Natural killer cell treated with Interleukin-12 subunit alpha and Interleukin-12 subunit beta and Interleukin-15 and Interleukin-18, amount 100 ng/mL, for 72 hours (primary cell): Measurements from ENCODE around the gene SPEF2. TPM values are rescaled to one million over a fixed set of nuclear protein-coding genes. Genes with fewer than 3 reads are reported as not detected.

Source experiments
- ATAC-seq, 2 donors: fragments of 150-1000 bp; cut with Tn5 transposase in 1 of 2; sonication (Bioruptor Pico), chemical (Tn5 transposase) in 1 of 2; 2 replicates each; pipeline ENCODE4 v1.10.0; 2021
- DNase-seq: peaks from one replicate; pipeline ENCODE4 v3.0.0; 2022; ENCODE audit warnings: low spot score
- H3K27ac Mint-ChIP-seq, 2 donors: 1 replicate in 1 of 2; 2 replicates in 1 of 2; pipeline ENCODE4 v1.8.0; 2022; ENCODE audit warnings: mixed read lengths in 2 of 2, mild to moderate bottlenecking in 1 of 2, moderate library complexity in 1 of 2
- H3K27me3 Mint-ChIP-seq, 2 donors: 1 replicate in 1 of 2; 2 replicates in 1 of 2; pipeline ENCODE4 v1.8.0; 2022; ENCODE audit warnings: mixed read lengths in 2 of 2
- H3K36me3 Mint-ChIP-seq: one replicate; pipeline ENCODE4 v1.8.0; 2022; ENCODE audit warnings: mixed read lengths
- H3K4me1 Mint-ChIP-seq, 2 donors: 1 replicate in 1 of 2; 2 replicates in 1 of 2; pipeline ENCODE4 v1.8.0; 2022; ENCODE audit warnings: low read depth in 2 of 2, mixed read lengths in 2 of 2, mild to moderate bottlenecking in 1 of 2
- H3K4me3 Mint-ChIP-seq: one replicate; pipeline ENCODE4 v1.8.0; 2022; ENCODE audit warnings: mixed read lengths
- H3K9me3 Mint-ChIP-seq: 2 replicates; pipeline ENCODE4 v1.8.0; 2022; ENCODE audit warnings: mixed read lengths
- total RNA-seq, 2 donors: library from RNA; stranded (reverse); gene quantifications; one replicate each; pipeline ENCODE4 v1.2.3, GENCODE V29; 2022

Gene SPEF2
- total RNA-seq, 2 donors from 2014 or later, result 8.9 to 9.5 TPM

- ATAC-seq (no peak), DNase-seq (no peak)
- H3K4me3 Mint-ChIP-seq, result no peak overlapping the region
- H3K27me3 Mint-ChIP-seq, result peaks cover 0 to under 1% of the 10 kb centered on the region in 2 donors
- H3K4me1 Mint-ChIP-seq, result no peaks in the 10 kb centered on the region
- no peak overlapping the region for H3K27ac Mint-ChIP-seq
- no peaks in the 10 kb centered on the region for H3K9me3 Mint-ChIP-seq
- H3K36me3 Mint-ChIP-seq, result peaks cover 11% of the 10 kb centered on the region
Observed at GRCh38 chr5:35694481-35694880, 76.8 kb downstream of the SPEF2 start.

GRCh38 chr5:35698047-35698808 lies 80.6 kb downstream of the SPEF2 start:
- Mint-ChIP-seq H3K9me3 (no peaks in the 10 kb centered on the region), H3K36me3 (peaks cover 20% of the 10 kb centered on the region), H3K27me3 (no peaks in the 10 kb centered on the region), H3K4me3 (no peak overlapping the region), H3K27ac (no peak overlapping the region), H3K4me1 (no peaks in the 10 kb centered on the region)
- ATAC-seq (no peak), DNase-seq (no peak)

- ATAC-seq, result no peak
- H3K27me3 Mint-ChIP-seq, result no peaks in the 10 kb centered on the region
- H3K4me3 Mint-ChIP-seq, result no peak overlapping the region
- DNase-seq, result no peak
- H3K36me3 Mint-ChIP-seq, result no peaks in the 10 kb centered on the region
- H3K4me1 Mint-ChIP-seq, result peaks cover 0 to 5% of the 10 kb centered on the region in 2 donors
- H3K9me3 Mint-ChIP-seq, result peaks cover 6% of the 10 kb centered on the region
- no peak overlapping the region for H3K27ac Mint-ChIP-seq
Observed at GRCh38 chr5:35707659-35708058, 90.0 kb downstream of the SPEF2 start.

- no peak for ATAC-seq
- no peak overlapping the region for H3K27ac Mint-ChIP-seq
Observed at GRCh38 chr5:35709688-35710087, 92.0 kb downstream of the SPEF2 start.

GRCh38 chr5:35717718-35718117 lies 100.1 kb downstream of the SPEF2 start:
- Mint-ChIP-seq H3K4me3 (no peak overlapping the region), H3K36me3 (no peaks in the 10 kb centered on the region), H3K27me3 (no peaks in the 10 kb centered on the region), H3K9me3 (peaks cover 2% of the 10 kb centered on the region), H3K27ac (no peak overlapping the region), H3K4me1 (no peaks in the 10 kb centered on the region)
- no peak for DNase-seq
- ATAC-seq, result no peak

More at GRCh38 chr5:35709688-35710087, 92.0 kb downstream of the SPEF2 start:
- H3K27me3 Mint-ChIP-seq, result no peaks in the 10 kb centered on the region
- peaks cover 0 to 5% of the 10 kb centered on the region in 2 donors for H3K4me1 Mint-ChIP-seq
- DNase-seq, result no peak
- H3K36me3 Mint-ChIP-seq, result no peaks in the 10 kb centered on the region
- H3K9me3 Mint-ChIP-seq, result peaks cover 6% of the 10 kb centered on the region
- H3K4me3 Mint-ChIP-seq, result no peak overlapping the region

GRCh38 chr5:35735718-35736117 lies 118.1 kb downstream of the SPEF2 start:
- peaks cover 4% of the 10 kb centered on the region for H3K9me3 Mint-ChIP-seq
- no peak overlapping the region for H3K4me3 Mint-ChIP-seq
- no peaks in the 10 kb centered on the region for H3K27me3 Mint-ChIP-seq
- no peaks in the 10 kb centered on the region for H3K36me3 Mint-ChIP-seq
- H3K4me1 Mint-ChIP-seq, result peaks cover 0 to 9% of the 10 kb centered on the region in 2 donors
- no peak overlapping the region for H3K27ac Mint-ChIP-seq
- ATAC-seq (no peak), DNase-seq (no peak)

GRCh38 chr5:35736280-35736679 lies 118.6 kb downstream of the SPEF2 start:
- Mint-ChIP-seq H3K4me3 (no peak overlapping the region), H3K9me3 (peaks cover 8% of the 10 kb centered on the region), H3K27me3 (no peaks in the 10 kb centered on the region), H3K27ac (no peak overlapping the region), H3K36me3 (peaks cover 5% of the 10 kb centered on the region), H3K4me1 (peaks cover 0 to 13% of the 10 kb centered on the region in 2 donors)
- no peak for DNase-seq
- no peak for ATAC-seq

- Mint-ChIP-seq H3K27ac (peak overlapping the region in 1 of 2 donors; percentile 0), H3K36me3 (peaks cover 10% of the 10 kb centered on the region), H3K4me1 (peaks cover 0 to 14% of the 10 kb centered on the region in 2 donors), H3K9me3 (peaks cover 14% of the 10 kb centered on the region), H3K27me3 (peaks cover 4 to 5% of the 10 kb centered on the region in 2 donors), H3K4me3 (no peak overlapping the region)
- DNase-seq, result no peak
- peak; percentile 32 to 65 for ATAC-seq
Observed at GRCh38 chr5:35741126-35741716, 123.6 kb downstream of the SPEF2 start.

- peaks cover 0 to 14% of the 10 kb centered on the region in 2 donors for H3K4me1 Mint-ChIP-seq
- peaks cover 15% of the 10 kb centered on the region for H3K36me3 Mint-ChIP-seq
- DNase-seq, result no peak
Observed at GRCh38 chr5:35741971-35742370, 124.3 kb downstream of the SPEF2 start.

GRCh38 chr5:35743644-35744043 lies 126.0 kb downstream of the SPEF2 start:
- peaks cover 19 to 20% of the 10 kb centered on the region in 2 donors for H3K27me3 Mint-ChIP-seq
- peaks cover 25% of the 10 kb centered on the region for H3K36me3 Mint-ChIP-seq
- no peak overlapping the region for H3K4me3 Mint-ChIP-seq
- H3K4me1 Mint-ChIP-seq, result peaks cover 0 to 14% of the 10 kb centered on the region in 2 donors
- no peak overlapping the region for H3K27ac Mint-ChIP-seq
- ATAC-seq (no peak), DNase-seq (no peak)
- H3K9me3 Mint-ChIP-seq, result peaks cover 19% of the 10 kb centered on the region

More at GRCh38 chr5:35741971-35742370, 124.3 kb downstream of the SPEF2 start:
- H3K27ac Mint-ChIP-seq, result no peak overlapping the region
- no peak overlapping the region for H3K4me3 Mint-ChIP-seq
- H3K27me3 Mint-ChIP-seq, result peaks cover 9% of the 10 kb centered on the region in 2 donors
- ATAC-seq, result no peak
- H3K9me3 Mint-ChIP-seq, result peaks cover 12% of the 10 kb centered on the region

- Mint-ChIP-seq H3K27me3 (peaks cover 19 to 25% of the 10 kb centered on the region in 2 donors), H3K36me3 (peaks cover 26% of the 10 kb centered on the region), H3K9me3 (peaks cover 24% of the 10 kb centered on the region), H3K4me3 (no peak overlapping the region), H3K27ac (no peak overlapping the region), H3K4me1 (peaks cover 0 to 6% of the 10 kb centered on the region in 2 donors)
- DNase-seq (no peak), ATAC-seq (no peak)
Observed at GRCh38 chr5:35745193-35745592, 127.5 kb downstream of the SPEF2 start.

- ATAC-seq, result no peak
- peaks cover 0 to 5% of the 10 kb centered on the region in 2 donors for H3K4me1 Mint-ChIP-seq
- peaks cover 24% of the 10 kb centered on the region for H3K9me3 Mint-ChIP-seq
- H3K36me3 Mint-ChIP-seq, result peaks cover 26% of the 10 kb centered on the region
- H3K27ac Mint-ChIP-seq, result no peak overlapping the region
- no peak for DNase-seq
- H3K27me3 Mint-ChIP-seq, result peaks cover 19 to 25% of the 10 kb centered on the region in 2 donors
- H3K4me3 Mint-ChIP-seq, result no peak overlapping the region
Observed at GRCh38 chr5:35745660-35746059, 128.0 kb downstream of the SPEF2 start.

- no peak overlapping the region for H3K4me3 Mint-ChIP-seq
- H3K9me3 Mint-ChIP-seq, result peaks cover 12% of the 10 kb centered on the region
- no peak for DNase-seq
- no peak overlapping the region for H3K27ac Mint-ChIP-seq
- no peaks in the 10 kb centered on the region for H3K4me1 Mint-ChIP-seq
- no peak for ATAC-seq
- H3K36me3 Mint-ChIP-seq, result peaks cover 11% of the 10 kb centered on the region
- peaks cover 10 to 16% of the 10 kb centered on the region in 2 donors for H3K27me3 Mint-ChIP-seq
Observed at GRCh38 chr5:35752012-35752411, 134.3 kb downstream of the SPEF2 start.

- no peak for ATAC-seq
- no peak overlapping the region for H3K4me3 Mint-ChIP-seq
- DNase-seq, result no peak
- H3K4me1 Mint-ChIP-seq, result no peaks in the 10 kb centered on the region
- peaks cover 6% of the 10 kb centered on the region for H3K9me3 Mint-ChIP-seq
- peaks cover 2 to 7% of the 10 kb centered on the region in 2 donors for H3K27me3 Mint-ChIP-seq
- H3K27ac Mint-ChIP-seq, result no peak overlapping the region
- peaks cover 2% of the 10 kb centered on the region for H3K36me3 Mint-ChIP-seq
Observed at GRCh38 chr5:35753500-35753899, 135.8 kb downstream of the SPEF2 start.
